CD8-positive, alpha-beta memory T cell (primary cell): ENCODE results near the gene DPYSL5. TPM values are rescaled to one million over a fixed set of nuclear protein-coding genes. Genes with fewer than 3 reads are reported as not detected.
A peak's percentile ranks its signal among the peaks of the same experiment; 100 is the strongest.

Source experiments
- CTCF ChIA-PET: fragments of 350-600 bp; sonication (Branson Sonifier 250); formaldehyde crosslinking; loops from one replicate; lab custom pipeline; 2021; ENCODE audit warnings: antibody characterized with exemption; lab: Charles Lee
- POLR2A ChIA-PET: fragments of 350-600 bp; sonication (Branson Sonifier 250); formaldehyde crosslinking; loops from one replicate; lab custom pipeline; 2021; ENCODE audit warnings: antibody characterized with exemption; lab: Charles Lee
- DNase-seq, 5 donors: peaks; one replicate each; pipeline versions ENCODE4 v3.0.0 to v3.0.0-alpha.2; 2020 to 2022; ENCODE audit warnings: mixed read lengths in 1 of 5
- H3K27ac ChIP-seq: one replicate; pipeline ENCODE4 v1.7.0; 2013; ENCODE audit warnings: low read depth, mild to moderate bottlenecking, low read length, moderate library complexity
- H3K27me3 ChIP-seq: 2 replicates; pipeline ENCODE4 v1.7.0; 2013; ENCODE audit warnings: low read length, mild to moderate bottlenecking; ENCODE audit not compliant: insufficient read depth, poor library complexity, severe bottlenecking
- H3K36me3 ChIP-seq: 2 replicates; pipeline ENCODE4 v1.7.0; 2013; ENCODE audit warnings: mild to moderate bottlenecking, low read length, moderate library complexity; ENCODE audit not compliant: insufficient read depth
- H3K4me1 ChIP-seq: 2 replicates; pipeline ENCODE4 v1.7.0; 2013; ENCODE audit warnings: mild to moderate bottlenecking, low read length, moderate library complexity; ENCODE audit not compliant: insufficient read depth
- H3K4me3 ChIP-seq: 2 replicates; pipeline ENCODE4 v1.7.0; 2013; ENCODE audit warnings: mild to moderate bottlenecking, low read length
- H3K9me3 ChIP-seq: 2 replicates; pipeline ENCODE4 v1.7.0; 2013; ENCODE audit warnings: mild to moderate bottlenecking, low read length
- H3K27ac Mint-ChIP-seq, 8 donors: one replicate each; pipeline ENCODE4 v1.8.0; 2020 to 2021; ENCODE audit warnings: mixed read lengths in 8 of 8, mild to moderate bottlenecking in 6 of 8, inconsistent platforms in 3 of 8, moderate library complexity in 3 of 8
- H3K27me3 Mint-ChIP-seq, 2 donors: one replicate each; pipeline ENCODE4 v1.8.0; 2020 to 2021; ENCODE audit warnings: mixed read lengths in 2 of 2, mild to moderate bottlenecking in 1 of 2, moderate library complexity in 1 of 2
- H3K36me3 Mint-ChIP-seq, 3 donors: one replicate each; pipeline ENCODE4 v1.8.0; 2020 to 2021; ENCODE audit warnings: mixed read lengths in 3 of 3, inconsistent platforms in 1 of 3, mild to moderate bottlenecking in 1 of 3
- H3K4me1 Mint-ChIP-seq, 3 donors: one replicate each; pipeline ENCODE4 v1.8.0; 2020 to 2021; ENCODE audit warnings: mixed read lengths in 3 of 3, inconsistent platforms in 1 of 3, mild to moderate bottlenecking in 1 of 3
- H3K4me3 Mint-ChIP-seq, 7 donors: one replicate each; pipeline ENCODE4 v1.8.0; 2020 to 2021; ENCODE audit warnings: mixed read lengths in 7 of 7, mild to moderate bottlenecking in 6 of 7, moderate library complexity in 4 of 7, inconsistent platforms in 2 of 7
- H3K9me3 Mint-ChIP-seq, 5 donors: one replicate each; pipeline ENCODE4 v1.8.0; 2020 to 2022; ENCODE audit warnings: mixed read lengths in 5 of 5, mild to moderate bottlenecking in 3 of 5, moderate library complexity in 2 of 5, inconsistent platforms in 1 of 5
- polyA plus RNA-seq: library from polyadenylated mRNA; unstranded; fragments of 300-500 nt; fragmentation: Illumina TruSeq; gene quantifications from one replicate; pipeline ENCODE4 v1.2.3, GENCODE V29; 2021
- total RNA-seq, 2 experiments: library from RNA; stranded (reverse); gene quantifications; one replicate each; pipeline ENCODE4 v1.2.3, GENCODE V29; 2021

DPYSL5 gene
- total and polyA plus RNA-seq, 3 experiments from 2014 or later: not detected

- H3K4me3 ChIP-seq: no peak overlapping the region
- no peaks in the 10 kb centered on the region for H3K9me3 Mint-ChIP-seq
- peaks cover 0 to 2% (median 0%) of the 10 kb centered on the region in 3 donors for H3K36me3 Mint-ChIP-seq
- peak in 1 of 5 donors; percentile 17 for DNase-seq
- H3K27me3 Mint-ChIP-seq: peaks cover 38 to 60% of the 10 kb centered on the region in 2 donors
- H3K4me3 Mint-ChIP-seq: peak overlapping the region in 6 of 7 donors; percentile 40 to 78 (median 70)
- H3K4me1 Mint-ChIP-seq: peaks cover 11 to 22% (median 11%) of the 10 kb centered on the region in 3 donors
- no peaks in the 10 kb centered on the region for H3K9me3 ChIP-seq
- CTCF ChIA-PET: interaction anchor here (1.2 to 2.9 kb wide), 2 partner anchors 74 to 94 kb away, joined by 3 to 35 read pairs; no protein-coding TSS in a partner anchor
- no peak overlapping the region for H3K27ac ChIP-seq
- H3K27me3 ChIP-seq: peaks cover 53% of the 10 kb centered on the region
- no peak overlapping the region for H3K27ac Mint-ChIP-seq
- H3K36me3 ChIP-seq: no peaks in the 10 kb centered on the region
- H3K4me1 ChIP-seq: peaks cover 19% of the 10 kb centered on the region
- POLR2A ChIA-PET: no interaction called here
Measured at GRCh38 chr2:26848336-26849055, 564 bp downstream of the DPYSL5 start.

DNA sequence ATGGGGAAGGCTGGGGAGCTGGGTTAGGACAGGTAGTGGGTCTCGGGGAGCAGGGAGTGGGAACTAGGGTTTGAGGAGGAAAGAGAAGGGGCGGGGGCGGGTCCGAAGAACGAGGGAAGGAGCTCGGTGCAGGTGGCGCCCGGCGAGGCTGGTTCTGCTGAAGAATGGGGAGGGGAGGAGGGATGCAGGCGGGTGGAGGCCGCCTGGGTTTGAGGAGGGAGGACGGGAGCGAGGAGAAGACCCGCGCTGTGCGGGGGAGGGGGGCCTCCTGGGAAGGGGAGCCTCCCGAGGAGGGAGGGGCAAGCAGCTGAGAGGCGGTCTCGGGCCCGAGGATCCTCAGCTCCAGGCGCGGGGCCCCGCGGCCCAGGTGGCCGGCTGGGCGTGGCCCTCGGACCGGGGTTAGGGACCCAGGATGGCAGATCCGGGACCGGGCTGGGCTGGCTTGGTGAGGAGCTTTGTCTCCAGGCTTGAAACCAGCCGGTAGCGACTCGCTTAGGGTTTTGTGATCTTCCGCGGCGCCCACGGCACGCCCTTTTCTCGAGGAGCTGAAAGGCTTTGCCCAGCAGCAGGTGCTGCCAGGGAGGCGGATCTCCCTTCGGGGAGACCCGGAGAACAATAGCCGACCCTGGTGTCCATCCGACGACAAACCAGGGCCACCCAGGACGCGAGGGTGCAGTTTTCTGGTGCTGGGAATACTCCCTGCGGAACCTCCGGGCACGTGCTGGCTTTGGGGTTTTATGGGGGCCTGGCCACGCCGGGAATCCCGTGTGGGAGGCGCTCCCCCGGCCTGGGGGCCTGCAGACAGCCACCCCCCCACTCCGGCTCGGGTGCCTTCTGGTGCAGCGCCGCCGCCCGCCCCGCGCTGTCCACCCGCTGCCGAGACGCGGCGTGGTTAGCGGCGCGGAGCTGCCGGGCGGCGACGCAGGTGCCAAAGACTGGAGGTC lies 1.4 kb downstream of the DPYSL5 start:
- no peaks in the 10 kb centered on the region for H3K9me3 Mint-ChIP-seq
- Histone ChIP-seq H3K36me3 (no peaks in the 10 kb centered on the region), H3K9me3 (no peaks in the 10 kb centered on the region), H3K27ac (no peak overlapping the region), H3K27me3 (peaks cover 53% of the 10 kb centered on the region), H3K4me3 (no peak overlapping the region), H3K4me1 (peaks cover 19% of the 10 kb centered on the region)
- peaks cover 11 to 22% (median 11%) of the 10 kb centered on the region in 3 donors for H3K4me1 Mint-ChIP-seq
- DNase-seq: no peak
- CTCF ChIA-PET: interaction anchor here (1.2 kb wide), 1 partner anchor 74 kb away, joined by 3 read pairs; no protein-coding TSS in a partner anchor
- peaks cover 36 to 58% of the 10 kb centered on the region in 2 donors for H3K27me3 Mint-ChIP-seq
- POLR2A ChIA-PET: no interaction called here
- H3K27ac Mint-ChIP-seq: no peak overlapping the region
- no peaks in the 10 kb centered on the region for H3K36me3 Mint-ChIP-seq
- H3K4me3 Mint-ChIP-seq: peak overlapping the region in 6 of 7 donors; percentile 40 to 78 (median 70)

- peaks cover 36 to 54% of the 10 kb centered on the region in 2 donors for H3K27me3 Mint-ChIP-seq
- H3K36me3 ChIP-seq: no peaks in the 10 kb centered on the region
- peaks cover 49% of the 10 kb centered on the region for H3K27me3 ChIP-seq
Measured at GRCh38 chr2:26850000-26850431, 2.1 kb downstream of the DPYSL5 start.

GRCh38 chr2:26850505-26850904 lies 2.6 kb downstream of the DPYSL5 start:
- peaks cover 46% of the 10 kb centered on the region for H3K27me3 ChIP-seq
- CTCF ChIA-PET: interaction anchor here (1.0 kb wide), 1 partner anchor 11 kb away, joined by 3 read pairs; no protein-coding TSS in a partner anchor

More at GRCh38 chr2:26850000-26850431, 2.1 kb downstream of the DPYSL5 start:
- Mint-ChIP-seq H3K4me3 (peak overlapping the region in 6 of 7 donors; percentile 29 to 64 (median 52)), H3K27ac (no peak overlapping the region), H3K4me1 (peaks cover 11 to 22% (median 11%) of the 10 kb centered on the region in 3 donors), H3K36me3 (no peaks in the 10 kb centered on the region), H3K9me3 (no peaks in the 10 kb centered on the region)
- ChIA-PET CTCF (no interaction called here), POLR2A (no interaction called here)
- H3K4me3 ChIP-seq: no peak overlapping the region
- H3K27ac ChIP-seq: no peak overlapping the region
- no peaks in the 10 kb centered on the region for H3K9me3 ChIP-seq
- DNase-seq: no peak
- peaks cover 19% of the 10 kb centered on the region for H3K4me1 ChIP-seq

DNA sequence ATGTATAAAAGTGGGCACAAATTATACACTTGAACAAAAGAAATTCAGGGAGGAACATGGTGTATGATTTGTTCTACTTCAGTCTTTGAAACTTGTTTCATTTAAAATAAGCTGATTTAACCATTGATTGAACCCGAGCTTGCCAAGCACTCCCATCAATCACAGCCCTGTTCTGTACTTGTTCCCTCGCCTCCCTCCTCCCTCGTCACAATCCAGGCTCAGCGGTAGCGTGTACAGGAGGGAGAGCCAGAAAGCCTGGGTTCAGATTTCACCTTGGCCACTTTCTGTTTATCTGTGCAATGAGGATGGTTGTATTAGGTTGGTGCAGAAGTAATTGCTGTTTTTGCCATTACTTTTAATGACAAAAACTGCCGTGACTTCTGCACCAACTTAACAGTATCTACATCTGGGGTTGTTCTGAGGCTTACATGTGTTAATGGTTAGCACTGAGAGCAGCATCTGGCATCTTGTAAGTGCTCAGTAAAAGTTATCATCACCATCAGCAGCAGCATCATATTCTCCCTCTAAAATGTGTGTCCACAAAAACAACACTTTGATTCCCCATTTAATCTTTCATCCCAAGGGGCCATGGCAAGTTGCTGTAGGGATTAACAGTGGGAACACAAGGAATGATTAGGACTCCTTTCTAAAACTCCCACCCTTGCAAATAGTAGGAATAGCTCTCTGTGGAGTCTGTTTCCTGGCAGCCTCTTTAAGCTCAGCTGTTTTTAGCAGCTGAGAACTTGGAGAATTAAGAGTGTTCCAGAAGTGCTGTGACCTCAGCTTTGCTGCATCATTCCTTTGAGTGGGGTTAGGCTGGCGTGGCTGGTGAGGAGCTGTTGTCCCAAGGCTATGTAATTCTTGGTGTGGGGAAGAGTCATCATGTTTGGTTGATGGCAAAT lies 4.7 kb downstream of the DPYSL5 start:
- Mint-ChIP-seq H3K36me3 (no peaks in the 10 kb centered on the region), H3K4me1 (peaks cover 0 to 10% (median 5%) of the 10 kb centered on the region in 3 donors), H3K9me3 (no peaks in the 10 kb centered on the region), H3K4me3 (no peak overlapping the region), H3K27ac (no peak overlapping the region), H3K27me3 (peaks cover 23 to 50% of the 10 kb centered on the region in 2 donors)
- Histone ChIP-seq H3K4me1 (peaks cover 6% of the 10 kb centered on the region), H3K4me3 (no peak overlapping the region), H3K27ac (no peak overlapping the region), H3K36me3 (no peaks in the 10 kb centered on the region), H3K9me3 (no peaks in the 10 kb centered on the region), H3K27me3 (peaks cover 30% of the 10 kb centered on the region)
- ChIA-PET POLR2A (no interaction called here), CTCF (no interaction called here)
- no peak for DNase-seq

More at GRCh38 chr2:26850505-26850904, 2.6 kb downstream of the DPYSL5 start:
- H3K4me1 Mint-ChIP-seq: peaks cover 11 to 22% (median 11%) of the 10 kb centered on the region in 3 donors
- no peak overlapping the region for H3K27ac Mint-ChIP-seq
- POLR2A ChIA-PET: no interaction called here
- H3K27ac ChIP-seq: no peak overlapping the region
- H3K9me3 Mint-ChIP-seq: no peaks in the 10 kb centered on the region
- peaks cover 19% of the 10 kb centered on the region for H3K4me1 ChIP-seq
- peak overlapping the region in 5 of 7 donors; percentile 29 to 64 (median 53) for H3K4me3 Mint-ChIP-seq
- no peaks in the 10 kb centered on the region for H3K9me3 ChIP-seq
- H3K4me3 ChIP-seq: no peak overlapping the region
- no peak for DNase-seq
- H3K27me3 Mint-ChIP-seq: peaks cover 34 to 53% of the 10 kb centered on the region in 2 donors
- no peaks in the 10 kb centered on the region for H3K36me3 Mint-ChIP-seq
- H3K36me3 ChIP-seq: no peaks in the 10 kb centered on the region

- H3K4me1 ChIP-seq: peaks cover 5% of the 10 kb centered on the region
- H3K4me3 ChIP-seq: no peak overlapping the region
- DNase-seq: no peak
- no peaks in the 10 kb centered on the region for H3K9me3 Mint-ChIP-seq
- CTCF ChIA-PET: no interaction called here
- H3K27ac ChIP-seq: no peak overlapping the region
- peaks cover 28 to 52% of the 10 kb centered on the region in 2 donors for H3K27me3 Mint-ChIP-seq
- POLR2A ChIA-PET: no interaction called here
- H3K27me3 ChIP-seq: peaks cover 24% of the 10 kb centered on the region
- peaks cover 0 to 9% (median 5%) of the 10 kb centered on the region in 3 donors for H3K4me1 Mint-ChIP-seq
- H3K9me3 ChIP-seq: no peaks in the 10 kb centered on the region
- no peaks in the 10 kb centered on the region for H3K36me3 Mint-ChIP-seq
- H3K27ac Mint-ChIP-seq: no peak overlapping the region
- H3K36me3 ChIP-seq: no peaks in the 10 kb centered on the region
- no peak overlapping the region for H3K4me3 Mint-ChIP-seq
Measured at GRCh38 chr2:26853751-26854150, 5.8 kb downstream of the DPYSL5 start.

GRCh38 chr2:26854283-26854827 lies 6.4 kb downstream of the DPYSL5 start:
- H3K9me3 Mint-ChIP-seq: no peaks in the 10 kb centered on the region
- H3K4me1 Mint-ChIP-seq: peaks cover 0 to 5% (median 2%) of the 10 kb centered on the region in 3 donors
- Histone ChIP-seq H3K27me3 (peaks cover 18% of the 10 kb centered on the region), H3K36me3 (no peaks in the 10 kb centered on the region), H3K9me3 (no peaks in the 10 kb centered on the region), H3K4me3 (no peak overlapping the region), H3K27ac (no peak overlapping the region), H3K4me1 (peaks cover 2% of the 10 kb centered on the region)
- ChIA-PET POLR2A (no interaction called here), CTCF (no interaction called here)
- H3K27ac Mint-ChIP-seq: no peak overlapping the region
- peaks cover 28 to 49% of the 10 kb centered on the region in 2 donors for H3K27me3 Mint-ChIP-seq
- H3K4me3 Mint-ChIP-seq: no peak overlapping the region
- no peak for DNase-seq
- no peaks in the 10 kb centered on the region for H3K36me3 Mint-ChIP-seq
